ENCODE measurements around the gene CTH. TPM values are rescaled to one million over a fixed set of nuclear protein-coding genes. Genes with fewer than 3 reads are reported as not detected.

The CTH gene
- total RNA-seq, 1 donor from 2014 or later: 4.3 TPM

GRCh38 chr1:70385477-70385876 is 25.6 kb upstream of the CTH start:
- H3K4me1 Mint-ChIP-seq: no peaks in the 10 kb centered on the region
- intact Hi-C loops (cut with micrococcal nuclease): no loop called here
- no peak for DNase-seq
- H3K4me3 Mint-ChIP-seq: no peak overlapping the region
- no peak for TF ChIP-seq CTCF (IDR thresholded peaks at IDR 0.05)
- no peak for ATAC-seq (ENCODE audit: low read depth)
- H3K27ac Mint-ChIP-seq: no peak overlapping the region
- ChIA-PET POLR2A (no interaction called here), CTCF (no interaction called here)
- H3K36me3 Mint-ChIP-seq (ENCODE audit: low read depth): no peaks in the 10 kb centered on the region
- H3K27me3 Mint-ChIP-seq: peaks cover 21% of the 10 kb centered on the region
- H3K9me3 Mint-ChIP-seq: no peaks in the 10 kb centered on the region

- ChIA-PET CTCF (no interaction called here), POLR2A (no interaction called here)
- DNase-seq: no peak
- Mint-ChIP-seq H3K4me1 (no peaks in the 10 kb centered on the region), H3K9me3 (no peaks in the 10 kb centered on the region), H3K36me3 (ENCODE audit: low read depth) (no peaks in the 10 kb centered on the region), H3K27ac (no peak overlapping the region), H3K27me3 (peaks cover 21% of the 10 kb centered on the region), H3K4me3 (no peak overlapping the region)
- ATAC-seq (ENCODE audit: low read depth): no peak
- intact Hi-C loops (cut with micrococcal nuclease): no loop called here
- no peak for TF ChIP-seq CTCF (IDR thresholded peaks at IDR 0.05)
Measured at GRCh38 chr1:70386121-70386520, 24.9 kb upstream of the CTH start.

GRCh38 chr1:70387507-70387906 is 23.6 kb upstream of the CTH start:
- Mint-ChIP-seq H3K4me1 (no peaks in the 10 kb centered on the region), H3K27me3 (peaks cover 23% of the 10 kb centered on the region), H3K27ac (no peak overlapping the region), H3K36me3 (ENCODE audit: low read depth) (no peaks in the 10 kb centered on the region), H3K9me3 (no peaks in the 10 kb centered on the region), H3K4me3 (no peak overlapping the region)
- ATAC-seq (ENCODE audit: low read depth) (no peak), DNase-seq (no peak)
- intact Hi-C loops (cut with micrococcal nuclease): no loop called here
- POLR2A ChIA-PET: interaction anchor here (1.4 kb wide), 1 partner anchor 23 kb away, joined by 4 read pairs; the partner anchor contains the start of gene CTH
- CTCF ChIA-PET: no interaction called here
- TF ChIP-seq CTCF (IDR thresholded peaks at IDR 0.05): no peak

GRCh38 chr1:70392626-70393025 is 18.4 kb upstream of the CTH start:
- Mint-ChIP-seq H3K9me3 (no peaks in the 10 kb centered on the region), H3K27me3 (peaks cover 26% of the 10 kb centered on the region), H3K27ac (no peak overlapping the region), H3K4me3 (no peak overlapping the region), H3K4me1 (no peaks in the 10 kb centered on the region), H3K36me3 (ENCODE audit: low read depth) (no peaks in the 10 kb centered on the region)
- DNase-seq (no peak), ATAC-seq (ENCODE audit: low read depth) (no peak)
- TF ChIP-seq CTCF (IDR thresholded peaks at IDR 0.05): no peak
- POLR2A ChIA-PET: no interaction called here
- intact Hi-C loops (cut with micrococcal nuclease): no loop called here
- CTCF ChIA-PET: no interaction called here

- intact Hi-C loops (cut with micrococcal nuclease): no loop called here
- Mint-ChIP-seq H3K4me3 (no peak overlapping the region), H3K27me3 (peaks cover 14% of the 10 kb centered on the region), H3K9me3 (no peaks in the 10 kb centered on the region), H3K36me3 (ENCODE audit: low read depth) (no peaks in the 10 kb centered on the region), H3K4me1 (no peaks in the 10 kb centered on the region), H3K27ac (no peak overlapping the region)
- no peak for TF ChIP-seq CTCF (IDR thresholded peaks at IDR 0.05)
- no peak for ATAC-seq (ENCODE audit: low read depth)
- ChIA-PET CTCF (no interaction called here), POLR2A (no interaction called here)
- DNase-seq: no peak
Measured at GRCh38 chr1:70396607-70397006, 14.5 kb upstream of the CTH start.
